GM21515 (cell line): ENCODE results near the gene CACNB2.

ENCODE experiments used
- ATAC-seq: cut with Tn5 transposase; IDR thresholded peaks from one replicate; pipeline ENCODE4 v1.9.1; 2021; ENCODE audit not compliant: unreplicated experiment

CACNB2 gene

DNA sequence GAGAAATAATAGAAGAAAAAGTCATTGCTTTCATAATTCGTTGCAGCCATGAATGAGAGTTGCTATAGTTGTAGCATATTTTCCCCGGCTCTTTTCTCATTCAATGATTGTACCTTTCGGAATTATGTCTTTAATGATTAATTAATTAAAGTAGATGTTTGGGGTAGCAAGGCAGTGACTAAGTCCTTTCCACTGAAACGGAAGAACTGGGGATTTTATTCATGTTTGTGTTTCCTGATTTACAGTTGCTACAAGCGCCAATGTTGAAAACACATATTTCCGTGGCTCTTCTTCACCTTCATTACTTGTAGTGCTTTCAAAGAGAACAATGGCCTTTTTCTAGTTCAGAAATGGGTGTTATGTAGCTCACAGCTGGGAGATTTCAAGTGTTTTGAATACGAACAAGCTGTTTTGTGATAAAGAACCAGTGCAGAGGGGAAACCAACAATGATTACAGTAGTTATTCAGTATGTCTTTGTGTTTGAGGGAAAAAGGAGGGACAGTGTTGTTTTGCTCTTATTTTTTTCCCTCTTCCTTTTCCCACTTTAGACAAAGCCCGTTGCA, 357.7 kb downstream of the CACNB2 start:
- ATAC-seq: no peak

DNA sequence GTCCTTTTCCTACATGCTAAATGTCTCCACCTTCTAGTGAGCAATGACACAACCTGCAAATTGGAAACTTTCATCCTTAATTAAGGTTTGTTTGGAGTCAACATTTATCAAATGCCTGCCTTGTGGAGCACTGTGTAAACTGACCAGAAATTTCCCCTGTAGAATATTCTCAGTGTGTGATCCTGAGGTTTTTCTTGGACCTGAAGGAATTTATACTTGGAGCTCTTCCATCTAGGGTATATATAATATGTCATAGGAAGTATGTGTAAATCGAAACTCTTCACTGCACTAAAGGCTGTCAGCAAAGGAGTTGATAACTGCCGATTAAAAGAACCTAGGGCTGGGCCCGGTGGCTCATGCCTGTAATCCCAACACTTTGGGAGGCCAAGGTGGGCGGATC, 358.8 kb downstream of the CACNB2 start:
- ATAC-seq: no peak

DNA sequence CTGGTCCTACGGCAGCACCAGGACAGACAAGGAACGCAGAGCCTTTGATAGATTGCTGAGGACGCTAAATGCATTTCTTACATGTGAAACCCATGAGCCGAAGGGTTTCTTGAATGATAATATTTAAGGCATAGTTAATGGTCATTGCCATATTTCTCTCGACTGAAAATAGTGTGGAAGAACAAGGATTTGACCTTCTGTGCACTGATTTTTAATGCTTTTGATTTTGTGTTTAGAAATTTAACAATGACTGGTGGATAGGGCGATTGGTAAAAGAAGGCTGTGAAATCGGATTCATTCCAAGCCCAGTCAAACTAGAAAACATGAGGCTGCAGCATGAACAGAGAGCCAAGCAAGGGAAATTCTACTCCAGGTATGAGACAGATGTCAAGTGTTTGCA, 360.4 kb downstream of the CACNB2 start:
- no peak for ATAC-seq

DNA sequence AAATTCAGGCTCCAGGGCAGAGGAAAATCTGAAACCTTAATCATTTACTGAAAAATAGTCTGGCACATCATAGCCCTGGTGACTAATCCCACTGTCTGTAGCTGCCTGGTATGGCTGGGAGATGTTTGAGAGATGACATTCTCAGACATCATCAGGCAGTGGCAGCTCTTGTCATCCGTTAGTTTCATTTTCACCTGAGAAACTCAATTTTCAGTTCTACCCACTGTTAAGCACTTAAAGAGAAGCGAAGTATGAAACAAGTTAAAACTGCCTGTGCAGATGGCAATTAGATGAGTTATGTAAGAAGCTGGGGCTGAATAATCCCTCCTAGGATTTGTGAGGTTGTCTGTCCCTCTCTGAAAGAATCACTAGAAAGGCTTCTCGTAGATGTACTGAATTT, 361.0 kb downstream of the CACNB2 start:
- peak; percentile 92 for ATAC-seq

DNA sequence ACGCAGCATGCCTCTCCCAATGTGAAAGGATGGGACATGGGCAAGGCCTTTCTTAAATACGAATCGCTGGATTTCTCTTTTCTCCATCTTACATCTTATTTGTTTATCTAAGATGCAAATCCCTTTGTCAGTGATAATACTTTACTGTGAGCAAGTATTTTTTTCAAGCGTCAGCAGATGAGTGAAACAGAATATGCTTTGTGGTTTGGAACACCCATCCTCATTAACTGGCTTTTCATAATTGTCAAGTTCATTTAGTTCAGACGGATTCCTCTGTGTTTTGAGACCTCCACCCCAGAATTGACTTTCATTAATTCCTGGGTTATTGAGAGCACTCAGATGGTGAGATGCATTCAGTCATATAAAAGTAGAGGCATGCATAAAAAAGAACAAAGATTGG, 361.4 kb downstream of the CACNB2 start:
- ATAC-seq: peak; percentile 22

DNA sequence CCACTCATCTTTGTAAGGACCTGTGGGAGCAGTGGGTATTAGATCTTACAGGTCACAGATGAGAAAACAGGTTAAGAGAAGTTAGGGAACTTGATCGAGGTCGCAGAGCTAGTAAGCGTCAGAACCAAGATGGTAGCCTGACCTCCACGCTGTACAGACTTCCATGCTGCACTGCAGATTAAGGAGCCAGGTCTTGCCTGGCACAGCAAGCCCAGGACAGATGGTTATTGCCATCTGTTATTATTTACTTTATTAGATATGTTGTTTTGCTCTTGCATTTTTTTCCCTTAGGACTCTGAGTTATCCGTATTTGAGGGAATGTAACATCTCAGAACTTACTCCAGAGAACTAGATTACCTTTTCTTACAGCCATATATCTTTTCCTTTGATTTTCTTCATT, 363.9 kb downstream of the CACNB2 start:
- ATAC-seq: no peak

DNA sequence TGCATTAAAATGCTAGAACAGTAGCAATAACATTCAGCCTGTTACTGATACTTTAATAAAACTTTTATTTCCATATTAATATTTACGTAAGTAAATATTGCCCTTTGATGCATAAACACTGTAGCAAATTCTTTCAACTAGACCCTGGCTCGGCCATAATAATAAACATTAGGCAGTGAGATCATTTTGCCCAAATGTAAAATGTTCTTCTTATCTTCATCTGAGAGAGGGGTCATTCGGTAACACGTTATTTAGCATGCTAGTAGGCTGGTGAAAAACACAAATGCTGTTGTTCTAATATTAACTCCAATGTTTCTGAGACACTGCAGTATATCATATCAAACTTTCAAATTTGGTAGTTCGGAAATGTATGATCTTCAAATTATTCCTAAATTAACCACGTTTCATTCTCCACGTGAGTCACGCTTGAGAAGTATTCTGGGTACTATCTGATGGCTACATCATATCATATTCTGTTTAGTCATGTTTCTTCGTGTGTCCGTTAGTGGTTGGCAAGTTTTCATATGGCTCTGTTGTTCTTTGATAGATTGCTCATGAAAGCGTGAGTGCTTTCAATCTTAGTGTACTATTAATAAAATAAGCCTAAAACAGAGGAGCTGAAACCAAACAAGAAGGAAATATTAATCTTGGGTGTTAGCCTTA, 365.4 kb downstream of the CACNB2 start:
- no peak for ATAC-seq

DNA sequence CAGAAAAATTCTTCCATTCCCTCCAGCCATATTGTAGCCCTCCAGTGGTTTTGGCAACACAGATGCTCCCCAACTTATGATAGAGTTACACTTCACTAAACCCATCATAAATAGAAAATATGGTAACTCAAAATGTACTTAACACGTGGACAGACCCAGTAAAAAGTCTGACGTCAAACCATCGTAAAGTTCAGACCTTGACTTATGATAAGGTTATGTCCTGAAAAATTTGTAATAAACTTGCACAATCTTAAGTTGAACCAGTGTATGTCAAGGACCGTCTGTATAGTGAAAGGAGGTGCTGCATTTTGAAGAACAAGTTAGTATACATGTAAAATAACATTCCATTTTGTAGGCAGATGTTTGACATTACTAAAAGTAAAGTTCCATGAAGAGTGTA, 368.4 kb downstream of the CACNB2 start:
- ATAC-seq: no peak

DNA sequence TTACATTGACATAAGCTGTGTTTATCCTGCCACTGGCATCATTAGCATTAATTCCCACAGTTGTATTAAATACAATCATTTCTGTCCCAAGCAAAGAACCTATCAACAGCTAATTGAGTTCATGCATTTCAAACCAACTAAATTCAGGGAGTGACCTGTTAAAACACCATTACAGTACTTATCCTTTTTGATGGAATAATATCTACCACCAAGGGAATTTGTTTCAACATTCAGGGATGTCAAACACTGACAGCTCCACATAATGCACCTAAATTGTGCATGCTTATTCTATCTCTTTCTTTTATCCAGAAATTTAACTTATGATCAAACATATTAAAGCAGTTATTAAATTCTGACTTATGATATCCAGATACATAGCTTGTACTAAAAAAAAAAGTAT, 374.3 kb downstream of the CACNB2 start:
- no peak for ATAC-seq

DNA sequence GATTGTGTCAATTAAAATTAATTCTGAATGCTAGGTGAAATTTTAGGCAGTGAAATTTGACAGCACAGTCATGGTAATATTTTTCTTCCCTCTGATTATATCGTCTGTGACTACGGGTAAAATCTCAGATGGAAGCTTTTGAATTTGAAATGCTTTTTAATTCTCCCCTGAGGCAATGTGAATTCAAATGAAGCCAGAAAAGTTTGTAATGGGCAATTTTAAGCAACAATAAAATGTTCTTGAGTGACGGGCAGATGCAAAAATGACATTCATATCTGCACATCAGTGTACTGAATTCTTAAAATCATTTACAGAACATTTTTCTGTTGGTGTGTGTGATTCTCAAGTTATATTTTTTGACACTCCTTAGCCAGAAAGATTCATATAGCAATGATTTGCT, 376.6 kb downstream of the CACNB2 start:
- ATAC-seq: no peak

DNA sequence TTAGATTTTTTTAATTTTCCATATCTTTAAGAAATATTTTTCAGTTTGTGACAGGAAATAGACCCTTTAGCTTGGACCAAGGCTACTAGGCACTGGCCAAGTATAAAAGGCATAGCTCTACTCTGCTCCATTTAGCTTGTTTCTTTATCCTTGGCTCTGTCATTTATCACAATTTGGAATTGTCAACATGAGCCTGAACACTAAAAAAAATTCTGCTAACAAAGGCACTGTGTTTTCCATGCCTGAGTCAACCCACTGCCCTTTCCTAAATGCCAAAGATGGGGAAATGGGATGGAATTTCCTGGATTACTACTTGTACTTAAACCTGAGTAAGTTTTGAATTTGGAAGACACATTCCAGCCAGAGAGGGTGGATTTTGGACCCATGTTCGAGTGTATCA, 382.8 kb downstream of the CACNB2 start:
- no peak for ATAC-seq

DNA sequence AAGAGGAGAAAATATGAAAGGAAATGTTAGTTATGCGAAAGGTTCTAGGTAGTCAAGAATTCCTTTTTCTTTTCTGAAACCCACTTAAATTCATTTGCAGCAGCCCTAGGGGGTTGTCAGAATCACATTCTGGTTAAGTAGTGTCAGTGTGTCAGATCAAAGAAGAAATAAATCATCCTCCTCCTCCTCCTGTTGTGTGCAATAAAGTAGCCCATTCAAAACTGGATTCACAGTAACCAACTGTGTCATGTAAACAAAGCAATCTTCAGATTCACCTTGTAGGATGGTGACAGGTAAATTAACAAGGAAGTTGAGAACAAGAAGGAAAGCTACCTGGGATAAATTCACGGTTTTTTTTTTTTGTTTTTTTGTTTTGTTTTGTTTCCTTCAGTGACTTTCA, 383.6 kb downstream of the CACNB2 start:
- ATAC-seq: no peak

DNA sequence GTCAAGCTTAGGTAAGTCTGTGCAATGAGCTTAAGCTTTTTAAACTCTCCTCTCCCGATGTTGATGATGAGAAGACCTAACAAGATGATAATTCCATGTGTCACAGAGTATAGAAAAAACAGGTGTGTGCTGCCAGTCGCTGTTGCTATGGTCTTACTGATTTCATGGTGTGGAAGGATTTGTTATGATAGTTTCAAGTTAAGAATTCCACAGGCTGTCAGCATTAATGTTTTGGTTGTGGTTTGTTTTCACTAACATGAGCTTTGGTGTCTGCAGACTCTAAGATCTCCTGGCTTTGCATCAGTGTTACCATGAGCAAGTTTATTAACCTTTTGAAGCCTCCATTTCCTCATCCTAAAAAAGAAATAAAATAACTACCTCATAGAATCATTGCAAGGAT, 387.5 kb downstream of the CACNB2 start:
- no peak for ATAC-seq

DNA sequence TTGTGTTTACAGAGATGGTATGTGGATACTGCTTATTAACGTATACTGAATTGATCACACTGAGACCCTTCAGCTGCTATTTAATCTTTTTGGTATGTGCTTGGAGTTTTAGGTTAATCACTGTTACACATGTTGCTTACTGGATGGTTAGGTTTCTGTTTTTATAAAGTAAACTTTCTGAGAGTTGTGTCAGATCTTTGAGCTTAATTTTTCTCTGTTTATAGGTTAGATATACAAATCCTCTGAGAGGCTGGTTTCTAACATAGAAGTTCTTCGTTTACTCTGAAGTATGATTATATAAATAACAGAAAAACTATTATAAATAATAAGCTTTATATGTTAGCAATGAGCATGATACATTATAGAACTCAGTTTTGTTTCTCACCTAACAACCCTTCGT, 388.1 kb downstream of the CACNB2 start:
- no peak for ATAC-seq

DNA sequence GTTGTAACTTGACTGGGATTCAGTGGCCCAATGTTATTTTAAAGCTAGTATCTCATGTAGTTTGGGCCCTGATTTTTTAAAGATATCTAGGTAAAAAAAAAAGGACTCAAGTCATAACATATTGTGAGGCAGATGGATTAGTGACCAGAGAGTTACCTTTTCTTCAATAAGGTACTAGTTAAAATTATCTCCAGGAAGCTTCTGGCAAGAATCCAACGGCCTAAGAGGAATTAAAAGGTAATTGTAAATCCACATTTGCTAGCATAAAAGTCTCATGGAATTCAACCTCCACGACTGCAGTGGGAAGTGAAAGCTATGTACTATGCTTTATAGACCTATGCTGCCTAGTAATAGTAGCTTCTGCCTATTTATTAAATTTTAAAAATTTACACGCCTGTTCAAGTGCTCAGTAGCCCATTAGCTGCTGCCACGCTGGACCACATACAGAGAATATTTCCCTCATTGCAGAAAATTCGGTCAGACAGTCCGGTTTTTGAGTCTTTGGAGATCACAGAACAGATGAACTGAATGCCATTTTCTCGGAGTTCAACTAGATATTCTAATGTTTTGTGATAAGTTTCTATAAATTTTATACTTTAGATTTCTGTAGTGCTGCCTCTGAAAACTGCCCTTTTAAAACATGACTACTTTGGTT, 392.8 kb downstream of the CACNB2 start:
- no peak for ATAC-seq

DNA sequence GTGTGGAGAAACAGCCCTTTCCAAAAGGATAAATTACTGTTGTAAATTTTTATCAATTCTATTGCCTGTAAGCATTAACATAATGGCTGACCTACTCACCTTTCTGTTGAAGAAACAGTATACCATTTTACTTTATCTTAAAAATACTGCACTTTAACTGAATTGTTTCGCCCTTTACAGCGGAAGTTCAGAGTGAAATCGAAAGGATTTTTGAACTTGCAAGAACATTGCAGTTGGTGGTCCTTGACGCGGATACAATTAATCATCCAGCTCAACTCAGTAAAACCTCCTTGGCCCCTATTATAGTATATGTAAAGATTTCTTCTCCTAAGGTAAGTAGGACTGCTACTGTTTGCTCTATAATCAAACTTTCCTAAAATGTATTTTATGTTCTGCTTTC, 393.7 kb downstream of the CACNB2 start:
- ATAC-seq: no peak

DNA sequence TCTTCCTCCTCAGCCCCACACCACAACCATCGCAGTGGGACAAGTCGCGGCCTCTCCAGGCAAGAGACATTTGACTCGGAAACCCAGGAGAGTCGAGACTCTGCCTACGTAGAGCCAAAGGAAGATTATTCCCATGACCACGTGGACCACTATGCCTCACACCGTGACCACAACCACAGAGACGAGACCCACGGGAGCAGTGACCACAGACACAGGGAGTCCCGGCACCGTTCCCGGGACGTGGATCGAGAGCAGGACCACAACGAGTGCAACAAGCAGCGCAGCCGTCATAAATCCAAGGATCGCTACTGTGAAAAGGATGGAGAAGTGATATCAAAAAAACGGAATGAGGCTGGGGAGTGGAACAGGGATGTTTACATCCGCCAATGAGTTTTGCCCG, 399.1 kb downstream of the CACNB2 start:
- ATAC-seq: no peak

DNA sequence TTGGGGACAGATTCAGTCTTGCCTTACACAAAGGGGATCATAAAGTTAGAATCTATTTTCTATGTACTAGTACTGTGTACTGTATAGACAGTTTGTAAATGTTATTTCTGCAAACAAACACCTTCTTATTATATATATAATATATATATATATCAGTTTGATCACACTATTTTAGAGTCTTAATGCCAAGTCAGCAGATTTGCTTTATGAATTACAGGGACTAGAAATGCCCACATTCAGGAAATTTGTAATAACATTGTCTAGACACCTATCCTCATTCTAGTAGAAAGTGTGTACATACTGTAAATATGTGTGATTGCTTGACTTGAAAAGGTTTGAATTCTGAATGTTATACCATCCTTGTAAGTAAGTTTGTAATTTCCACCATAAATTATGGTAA, 400.0 kb downstream of the CACNB2 start:
- ATAC-seq: no peak

DNA sequence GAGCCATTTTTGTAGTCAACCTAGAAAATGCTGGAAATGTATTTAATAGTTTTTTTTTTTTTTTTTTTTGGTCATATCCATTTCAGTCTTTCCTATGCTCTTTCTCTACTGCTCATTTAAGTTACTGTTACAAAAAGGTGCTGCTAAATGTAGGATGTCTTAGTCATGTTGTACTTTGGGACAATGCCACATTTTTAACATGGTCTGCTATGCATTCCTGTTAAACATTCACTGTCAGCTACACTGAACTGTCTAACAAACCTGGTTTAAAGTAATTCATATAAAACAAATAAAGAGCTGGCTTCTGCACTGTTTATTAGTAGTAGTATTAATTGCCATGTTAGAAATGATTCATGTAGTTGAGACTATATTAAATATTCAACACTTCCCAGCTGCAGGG, 402.6 kb downstream of the CACNB2 start:
- ATAC-seq: no peak

DNA sequence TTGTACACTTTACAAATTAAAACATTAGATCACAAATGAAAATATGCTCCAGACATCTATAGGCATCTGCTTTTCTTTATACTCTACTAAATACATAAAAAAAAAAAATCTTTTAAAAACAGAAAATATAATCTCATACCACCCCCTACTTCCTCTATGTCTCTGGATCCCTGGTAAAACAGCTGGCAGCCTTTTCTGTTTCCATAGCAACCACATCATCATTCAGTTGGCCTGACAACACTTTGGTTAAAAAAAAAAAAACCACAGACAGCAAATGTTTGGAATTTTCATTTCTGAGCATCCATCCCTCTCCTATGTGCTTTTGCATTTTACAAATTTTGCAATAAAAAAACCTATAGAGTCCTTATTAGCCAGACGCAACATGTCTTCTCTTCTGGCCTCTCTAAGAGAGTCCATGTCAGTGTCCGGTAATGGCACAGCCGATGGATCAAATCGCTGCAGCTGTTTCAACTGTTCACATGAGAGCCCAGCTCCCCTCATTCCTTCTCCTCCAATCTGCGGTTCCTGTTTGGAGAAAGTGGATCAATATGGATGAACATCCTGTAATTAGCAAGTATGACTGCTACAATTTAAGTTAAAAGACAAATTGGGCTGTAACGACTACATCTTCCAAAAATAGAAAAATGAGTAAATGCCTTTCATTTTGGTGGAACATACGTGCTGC, 405.5 kb downstream of the CACNB2 start:
- no peak for ATAC-seq

DNA sequence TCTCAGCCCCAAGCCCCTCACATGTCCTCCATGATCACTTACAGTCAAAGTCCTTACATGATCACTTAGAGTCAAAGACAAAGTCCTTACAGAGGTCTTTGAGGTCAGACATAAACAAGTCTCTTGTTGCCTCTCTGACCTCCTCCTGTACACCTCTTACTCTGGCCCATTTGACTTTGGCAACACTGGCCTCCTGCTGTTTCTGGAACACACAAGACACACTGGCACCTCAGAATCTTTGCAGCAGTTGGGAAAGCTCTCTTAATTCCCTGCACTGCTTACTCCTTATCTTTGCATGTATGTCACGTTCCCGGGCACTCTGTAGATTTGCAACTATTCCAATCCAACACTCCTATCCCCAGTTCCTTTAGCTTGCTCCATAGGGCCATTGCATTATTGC, 408.9 kb downstream of the CACNB2 start:
- ATAC-seq: no peak

DNA sequence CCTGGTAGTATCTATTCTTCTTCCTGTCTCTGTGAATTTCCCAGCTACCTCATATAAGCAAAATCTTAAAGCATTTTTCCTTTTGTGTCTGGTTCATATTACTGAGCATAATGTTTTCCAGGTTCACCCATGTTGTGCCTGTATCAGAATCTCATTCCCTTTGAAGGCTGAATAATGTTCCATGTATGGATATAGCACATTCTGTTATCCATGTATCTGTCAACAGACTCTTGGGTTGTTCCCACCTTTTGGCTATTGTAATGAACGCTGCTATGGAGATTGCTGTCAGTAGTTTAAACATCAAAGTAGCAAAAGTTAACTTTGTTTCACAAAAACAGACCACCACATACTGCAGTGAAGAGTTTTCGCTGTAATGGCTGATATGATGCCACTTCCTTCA, 411.2 kb downstream of the CACNB2 start:
- no peak for ATAC-seq
